Activated naive CD4-positive, alpha-beta T cell treated with anti-CD3 and anti-CD28 coated beads for 36 hours (primary cell): ENCODE results near the gene ITPKA. TPM values are rescaled to one million over a fixed set of nuclear protein-coding genes. Genes with fewer than 3 reads are reported as not detected.

Experiments
- CTCF ChIA-PET: fragments of 350-600 bp; sonication (Branson Sonifier 250); formaldehyde crosslinking; loops from one replicate; lab custom pipeline; 2021; ENCODE audit warnings: antibody characterized with exemption; lab: Charles Lee
- DNase-seq: peaks from one replicate; pipeline ENCODE4 v3.0.0-alpha.2; 2020
- H3K27ac Mint-ChIP-seq: one replicate; pipeline ENCODE4 v1.8.0; 2021; ENCODE audit warnings: mild to moderate bottlenecking, mixed read lengths
- H3K27me3 Mint-ChIP-seq: one replicate; pipeline ENCODE4 v1.8.0; 2021; ENCODE audit warnings: low read depth, mixed read lengths
- H3K36me3 Mint-ChIP-seq: one replicate; pipeline ENCODE4 v1.8.0; 2021; ENCODE audit warnings: low read depth, mixed read lengths
- H3K4me1 Mint-ChIP-seq: one replicate; pipeline ENCODE4 v1.8.0; 2021; ENCODE audit warnings: low read depth, mixed read lengths
- H3K4me3 Mint-ChIP-seq: one replicate; pipeline ENCODE4 v1.8.0; 2021; ENCODE audit warnings: mild to moderate bottlenecking, moderate library complexity, mixed read lengths
- H3K9me3 Mint-ChIP-seq: one replicate; pipeline ENCODE4 v1.8.0; 2021; ENCODE audit warnings: mixed read lengths
- intact Hi-C: fragments of 100-400 bp; cut with micrococcal nuclease; formaldehyde crosslinking; loops from one replicate; pipeline ENCODE4 v1.15.1; 2023
- total RNA-seq, 2 experiments: library from RNA; stranded (reverse); gene quantifications; one replicate each; pipeline ENCODE4 v1.2.3, GENCODE V29; 2021

ITPKA gene
- total RNA-seq, 2 experiments from 2014 or later = 1.0 to 1.7 TPM

GRCh38 chr15:41513506-41514227, 20.0 kb downstream of the ITPKA start, which contains the start of gene LTK:
Gene LTK (minus strand): TSS chr15:41513827. CDS start chr15:41513709, 118 bp downstream.
- H3K9me3 Mint-ChIP-seq = no peaks in the 10 kb centered on the region
- H3K4me3 Mint-ChIP-seq = peak within 1 kb of the TSS; percentile 45
- H3K4me1 Mint-ChIP-seq = peaks cover 19% of the 10 kb centered on the region
- H3K27ac Mint-ChIP-seq = no peak within 1 kb of the TSS
- peaks cover 10% of the 10 kb centered on the region for H3K36me3 Mint-ChIP-seq
- CTCF ChIA-PET = interaction anchor here (1.2 kb wide), 1 partner anchor 48 kb away, joined by 3 read pairs; no protein-coding TSS in a partner anchor
- DNase-seq = no peak
- H3K27me3 Mint-ChIP-seq = peaks cover 32% of the 10 kb centered on the region
- intact Hi-C loops = no loop called here

- H3K4me3 Mint-ChIP-seq = no peak overlapping the region
Measured at GRCh38 chr15:41517895-41518449, 24.3 kb downstream of the ITPKA start.

GRCh38 chr15:41520636-41521035, 27.0 kb downstream of the ITPKA start:
- DNase-seq = no peak
- intact Hi-C loops = no loop called here
- Mint-ChIP-seq H3K27ac (no peak overlapping the region), H3K4me3 (no peak overlapping the region), H3K27me3 (no peaks in the 10 kb centered on the region), H3K4me1 (no peaks in the 10 kb centered on the region), H3K36me3 (peaks cover 16% of the 10 kb centered on the region), H3K9me3 (no peaks in the 10 kb centered on the region)
- CTCF ChIA-PET = no interaction called here

More at GRCh38 chr15:41517895-41518449, 24.3 kb downstream of the ITPKA start:
- Mint-ChIP-seq H3K27me3 (peaks cover 8% of the 10 kb centered on the region), H3K9me3 (no peaks in the 10 kb centered on the region), H3K36me3 (peaks cover 18% of the 10 kb centered on the region), H3K27ac (no peak overlapping the region), H3K4me1 (peaks cover 8% of the 10 kb centered on the region)
- DNase-seq = no peak
- intact Hi-C loops = no loop called here
- CTCF ChIA-PET = interaction anchor here (1.0 to 1.3 kb wide), 2 partner anchors 52 kb away, joined by 4 to 5 read pairs; no protein-coding TSS in a partner anchor

- peaks cover 16% of the 10 kb centered on the region for H3K36me3 Mint-ChIP-seq
- no peak for DNase-seq
- no peak overlapping the region for H3K4me3 Mint-ChIP-seq
- intact Hi-C loops = no loop called here
- no peaks in the 10 kb centered on the region for H3K4me1 Mint-ChIP-seq
- H3K9me3 Mint-ChIP-seq = no peaks in the 10 kb centered on the region
- no peaks in the 10 kb centered on the region for H3K27me3 Mint-ChIP-seq
- no peak overlapping the region for H3K27ac Mint-ChIP-seq
- CTCF ChIA-PET = no interaction called here
Measured at GRCh38 chr15:41521614-41522013, 27.9 kb downstream of the ITPKA start.

GRCh38 chr15:41523097-41523496, 29.4 kb downstream of the ITPKA start:
- Mint-ChIP-seq H3K4me3 (no peak overlapping the region), H3K27ac (no peak overlapping the region), H3K4me1 (no peaks in the 10 kb centered on the region), H3K36me3 (peaks cover 13% of the 10 kb centered on the region), H3K27me3 (no peaks in the 10 kb centered on the region), H3K9me3 (no peaks in the 10 kb centered on the region)
- CTCF ChIA-PET = interaction anchor here (0.6 to 0.8 kb wide), 2 partner anchors 20 to 101 kb away, joined by 3 read pairs; no protein-coding TSS in a partner anchor
- no peak for DNase-seq
- intact Hi-C loops = no loop called here

GRCh38 chr15:41530363-41530956, 36.8 kb downstream of the ITPKA start:
- Mint-ChIP-seq H3K9me3 (no peaks in the 10 kb centered on the region), H3K27me3 (no peaks in the 10 kb centered on the region), H3K4me3 (no peak overlapping the region), H3K27ac (no peak overlapping the region), H3K36me3 (peaks cover 31% of the 10 kb centered on the region), H3K4me1 (no peaks in the 10 kb centered on the region)
- intact Hi-C loops = no loop called here
- no peak for DNase-seq
- CTCF ChIA-PET = interaction anchor here (0.6 kb wide), 1 partner anchor 83 kb away, joined by 3 read pairs; no protein-coding TSS in a partner anchor

GRCh38 chr15:41535544-41535943, 41.9 kb downstream of the ITPKA start:
- Mint-ChIP-seq H3K27ac (no peak overlapping the region), H3K4me3 (no peak overlapping the region), H3K36me3 (peaks cover 27% of the 10 kb centered on the region), H3K4me1 (peaks cover 3% of the 10 kb centered on the region), H3K27me3 (no peaks in the 10 kb centered on the region), H3K9me3 (no peaks in the 10 kb centered on the region)
- intact Hi-C loops = no loop called here
- CTCF ChIA-PET = no interaction called here
- no peak for DNase-seq

- peaks cover 22% of the 10 kb centered on the region for H3K36me3 Mint-ChIP-seq
Measured at GRCh38 chr15:41536866-41537265, 43.2 kb downstream of the ITPKA start.

GRCh38 chr15:41543521-41543870, 49.8 kb downstream of the ITPKA start:
- H3K27ac Mint-ChIP-seq = peak overlapping the region; percentile 71
- H3K9me3 Mint-ChIP-seq = no peaks in the 10 kb centered on the region
- intact Hi-C loops = no loop called here
- no peaks in the 10 kb centered on the region for H3K36me3 Mint-ChIP-seq
- CTCF ChIA-PET = interaction anchor here (1.0 to 1.5 kb wide), 2 partner anchors 15 to 42 kb away, joined by 3 read pairs; no protein-coding TSS in a partner anchor
- peaks cover 16% of the 10 kb centered on the region for H3K4me1 Mint-ChIP-seq
- H3K4me3 Mint-ChIP-seq = peak overlapping the region; percentile 95
- H3K27me3 Mint-ChIP-seq = no peaks in the 10 kb centered on the region
- no peak for DNase-seq

More at GRCh38 chr15:41536866-41537265, 43.2 kb downstream of the ITPKA start:
- no peaks in the 10 kb centered on the region for H3K27me3 Mint-ChIP-seq
- CTCF ChIA-PET = no interaction called here
- H3K27ac Mint-ChIP-seq = no peak overlapping the region
- peaks cover 3% of the 10 kb centered on the region for H3K4me1 Mint-ChIP-seq
- no peak overlapping the region for H3K4me3 Mint-ChIP-seq
- H3K9me3 Mint-ChIP-seq = no peaks in the 10 kb centered on the region
- intact Hi-C loops = no loop called here
- no peak for DNase-seq

- Mint-ChIP-seq H3K36me3 (no peaks in the 10 kb centered on the region), H3K4me3 (peak overlapping the region; percentile 95), H3K4me1 (peaks cover 13% of the 10 kb centered on the region), H3K27ac (peak overlapping the region; percentile 71), H3K9me3 (no peaks in the 10 kb centered on the region), H3K27me3 (no peaks in the 10 kb centered on the region)
- intact Hi-C loops = loop anchor here (1.0 to 2.0 kb wide), 3 partner anchors 13 to 426 kb away; partner anchors contain the start of gene ITPKA
- DNase-seq = no peak
- CTCF ChIA-PET = interaction anchor here (1.0 to 2.2 kb wide), 5 partner anchors 11 to 79 kb away, joined by 3 to 6 read pairs (median 5); no protein-coding TSS in a partner anchor
Measured at GRCh38 chr15:41544650-41545015, 51.0 kb downstream of the ITPKA start.

GRCh38 chr15:41545218-41545617, 51.5 kb downstream of the ITPKA start:
- CTCF ChIA-PET = interaction anchor here (1.1 to 2.2 kb wide), 2 partner anchors 66 to 79 kb away, joined by 5 to 6 read pairs; no protein-coding TSS in a partner anchor
- Mint-ChIP-seq H3K27ac (no peak overlapping the region), H3K36me3 (no peaks in the 10 kb centered on the region), H3K9me3 (no peaks in the 10 kb centered on the region), H3K27me3 (no peaks in the 10 kb centered on the region), H3K4me1 (peaks cover 13% of the 10 kb centered on the region), H3K4me3 (peak overlapping the region; percentile 95)
- intact Hi-C loops = loop anchor here (2.0 kb wide), 2 partner anchors 52 to 426 kb away; partner anchors contain the start of gene ITPKA
- no peak for DNase-seq
